ENCODE data around the gene PSKH1. TPM values are rescaled to one million over a fixed set of nuclear protein-coding genes. Genes with fewer than 3 reads are reported as not detected.

Gene PSKH1
- total and polyA plus RNA-seq, 9 of the 15 experiments (the other 6 are each of a cell fraction or from before 2014, with no cell fraction given) = 0.96 to 20.9 (median 9.4) TPM

DNA sequence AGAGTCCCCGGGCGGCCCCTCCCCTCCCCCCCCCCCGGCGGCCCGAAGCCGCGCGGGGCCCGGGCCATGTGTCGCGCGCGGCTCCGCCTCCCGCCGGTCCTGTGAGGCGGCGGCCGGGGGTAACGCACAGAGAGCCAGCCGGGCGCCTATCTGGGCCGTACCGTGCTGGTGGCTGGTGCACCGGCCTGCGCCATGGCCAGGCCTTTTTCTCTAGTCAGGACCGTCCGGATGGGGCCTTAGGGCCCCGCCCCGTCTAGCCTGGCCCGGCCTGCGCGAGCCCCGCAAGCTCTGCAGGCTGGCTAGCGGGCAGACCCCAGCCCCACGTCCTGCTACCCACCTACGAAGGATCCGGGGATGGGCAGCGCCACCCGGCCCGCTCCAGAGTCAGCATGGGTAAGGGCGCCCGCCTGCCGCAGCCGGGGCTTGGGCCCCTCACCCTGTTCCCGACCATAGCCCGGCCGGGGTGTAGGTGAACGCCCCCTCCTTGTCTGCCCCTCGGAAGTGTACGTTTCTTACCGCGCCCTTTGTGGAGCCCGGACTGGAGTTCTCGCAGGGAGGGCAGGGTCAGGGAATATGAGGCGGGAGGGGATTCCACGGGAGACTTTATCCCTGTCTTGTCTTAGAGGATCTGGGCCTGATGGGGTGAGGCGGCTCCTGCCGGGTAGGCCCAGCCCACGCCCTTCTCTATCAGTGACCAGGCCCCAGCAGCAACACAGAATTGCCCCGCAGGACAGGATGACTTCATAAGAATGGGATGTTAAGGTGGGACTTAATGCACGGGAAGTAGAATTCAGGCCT, 45.8 kb upstream of the PSKH1 start, which contains the start of gene CENPT (continued):
- TF ChIP-seq ZBTB11 (CRISPR knock-in tag; IDR thresholded peaks at IDR 0.05) = peak; percentile 64 to 94 (median 83); a peak in 5 of 6 replicates
- TF ChIP-seq BDP1 (IDR thresholded peaks at IDR 0.05; ENCODE audit: insufficient read depth, insufficient read length) = no peak
- TF ChIP-seq POLR2G (IDR thresholded peaks at IDR 0.05; ENCODE audit: low read depth, low read length) = peak; percentile 49
- TF ChIP-seq ZBTB34 (CRISPR knock-in tag; IDR thresholded peaks at IDR 0.05) = no peak
- peak; percentile 17 for TF ChIP-seq RBBP5 (IDR thresholded peaks at IDR 0.05; ENCODE audit: borderline replicate concordance, insufficient read depth, low read length, poor library complexity, severe bottlenecking)
- peak; percentile 53 to 69; a peak in 3 of 4 replicates for TF ChIP-seq NONO (IDR thresholded peaks at IDR 0.05; ENCODE audit: low read depth in 2 of 2, low read length in 1 of 2)
- TF ChIP-seq, protein P1, sequence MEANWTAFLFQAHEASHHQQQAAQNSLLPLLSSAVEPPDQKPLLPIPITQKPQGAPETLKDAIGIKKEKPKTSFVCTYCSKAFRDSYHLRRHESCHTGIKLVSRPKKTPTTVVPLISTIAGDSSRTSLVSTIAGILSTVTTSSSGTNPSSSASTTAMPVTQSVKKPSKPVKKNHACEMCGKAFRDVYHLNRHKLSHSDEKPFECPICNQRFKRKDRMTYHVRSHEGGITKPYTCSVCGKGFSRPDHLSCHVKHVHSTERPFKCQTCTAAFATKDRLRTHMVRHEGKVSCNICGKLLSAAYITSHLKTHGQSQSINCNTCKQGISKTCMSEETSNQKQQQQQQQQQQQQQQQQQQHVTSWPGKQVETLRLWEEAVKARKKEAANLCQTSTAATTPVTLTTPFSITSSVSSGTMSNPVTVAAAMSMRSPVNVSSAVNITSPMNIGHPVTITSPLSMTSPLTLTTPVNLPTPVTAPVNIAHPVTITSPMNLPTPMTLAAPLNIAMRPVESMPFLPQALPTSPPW (CRISPR knock-in tag; IDR thresholded peaks at IDR 0.05) = peak; percentile 91; the same call in 1 of the 2 replicates
- TF ChIP-seq RUNX1 (IDR thresholded peaks at IDR 0.05; ENCODE audit: low read depth) = 0 out of 2 replicates have a peak, but pooled peaks have one; percentile 51
- peak; percentile 51; the same call in 1 of the 2 replicates for TF ChIP-seq EP400 (IDR thresholded peaks at IDR 0.05)
- no peak for TF ChIP-seq YBX1 (IDR thresholded peaks at IDR 0.05)
- TF ChIP-seq SUPT5H (IDR thresholded peaks at IDR 0.05) = peak; percentile 28; the same call in 1 of the 2 replicates
- TF ChIP-seq, protein P2, sequence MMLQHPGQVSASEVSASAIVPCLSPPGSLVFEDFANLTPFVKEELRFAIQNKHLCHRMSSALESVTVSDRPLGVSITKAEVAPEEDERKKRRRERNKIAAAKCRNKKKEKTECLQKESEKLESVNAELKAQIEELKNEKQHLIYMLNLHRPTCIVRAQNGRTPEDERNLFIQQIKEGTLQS (IDR thresholded peaks at IDR 0.05) = peak; percentile 77
- TF ChIP-seq, protein P2 (CRISPR knock-in tag; conservative IDR thresholded peaks at IDR 0.05) = peak; percentile 78; the same call in 1 of the 2 replicates
- peak; percentile 21; the same call in 1 of the 2 replicates for TF ChIP-seq FOSL1 (tag; conservative IDR thresholded peaks at IDR 0.05)
- peak; percentile 70; the same call in 1 of the 2 replicates for TF ChIP-seq KLF13 (tag; IDR thresholded peaks at IDR 0.05; ENCODE audit: borderline replicate concordance, low read depth)
- peak; percentile 85; the same call in 1 of the 2 replicates for TF ChIP-seq FOXK1 (CRISPR knock-in tag; IDR thresholded peaks at IDR 0.05; ENCODE audit: borderline replicate concordance)
- TF ChIP-seq NR3C1 (CRISPR knock-in tag; IDR thresholded peaks at IDR 0.05) = peak; percentile 80; the same call in 1 of the 2 replicates
- peak; percentile 53; the same call in 1 of the 2 replicates for TF ChIP-seq PHF8 (IDR thresholded peaks at IDR 0.05; ENCODE audit: borderline replicate concordance, low read length)
- no peak for TF ChIP-seq EHMT2 (IDR thresholded peaks at IDR 0.05)
